IMR-90 (cell line): ENCODE results near the gene RABGGTB. TPM values are rescaled to one million over a fixed set of nuclear protein-coding genes. Genes with fewer than 3 reads are reported as not detected.

Source experiments
- ATAC-seq: fragments of 200-7000 bp; cut with Tn5 transposase; 2 replicates; pipeline ENCODE4 v1.9.1; 2020; ENCODE audit warnings: low read depth, mild to moderate bottlenecking, moderate library complexity
- BruUV-seq: library from RNA; stranded (reverse); fragments of 400-500 nt; replicated peaks from 2 replicates; lab custom pipeline; 2021; lab: Mats Ljungman, UMichigan
- CTCF ChIA-PET: fragments of 300-600 bp; formaldehyde crosslinking; extraction: SDS; loops from one replicate; lab custom pipeline; 2021; ENCODE audit warnings: antibody characterized with exemption; lab: Yijun Ruan, JAX
- POLR2A ChIA-PET: fragments of 300-600 bp; sonication (Branson Sonifier 250); formaldehyde crosslinking; loops from one replicate; lab custom pipeline; 2022; ENCODE audit warnings: antibody characterized with exemption; ENCODE audit not compliant: unreplicated experiment; lab: Charles Lee
- DNase-seq: peaks from one replicate; pipeline ENCODE4 v3.0.0; 2013
- H2AFZ ChIP-seq: replicated peaks from 2 replicates; pipeline ENCODE3; 2013; ENCODE audit warnings: low read length, mild to moderate bottlenecking; ENCODE audit not compliant: poor library complexity
- H2AK5ac ChIP-seq: 2 replicates; pipeline ENCODE4 v1.6.1; 2013; ENCODE audit warnings: low read depth, low read length, inconsistent platforms
- H2AK9ac ChIP-seq: replicated peaks from 2 replicates; pipeline ENCODE3; 2013; ENCODE audit warnings: mild to moderate bottlenecking, low read depth, low read length, moderate library complexity; ENCODE audit not compliant: poor library complexity
- H2BK120ac ChIP-seq: 2 replicates; pipeline ENCODE4 v1.6.1; 2013; ENCODE audit warnings: low read depth, low read length, inconsistent platforms
- H2BK15ac ChIP-seq: 3 replicates; pipeline ENCODE4 v1.6.1; 2013; ENCODE audit warnings: low read depth, low read length, inconsistent platforms
- H2BK20ac ChIP-seq: 2 replicates; pipeline ENCODE4 v1.6.1; 2013; ENCODE audit warnings: low read depth, mild to moderate bottlenecking, inconsistent platforms, low read length, moderate library complexity
- H2BK5ac ChIP-seq: 2 replicates; pipeline ENCODE4 v1.6.1; 2013; ENCODE audit warnings: mild to moderate bottlenecking, low read depth, low read length, inconsistent platforms; ENCODE audit not compliant: poor library complexity, severe bottlenecking
- H3K14ac ChIP-seq: replicated peaks from 2 replicates; pipeline ENCODE4 v1.6.1; 2013; ENCODE audit warnings: low read depth, low read length, inconsistent platforms
- H3K18ac ChIP-seq: 2 replicates; pipeline ENCODE4 v1.6.1; 2013; ENCODE audit warnings: low read depth, low read length, control low read depth
- H3K23ac ChIP-seq: 2 replicates; pipeline ENCODE4 v1.6.1; 2013; ENCODE audit warnings: low read depth, low read length, inconsistent platforms
- H3K27ac ChIP-seq: 2 replicates; pipeline ENCODE4 v1.5.1; 2013; ENCODE audit warnings: mild to moderate bottlenecking, control low read depth, low read length; ENCODE audit not compliant: insufficient read depth
- H3K27me3 ChIP-seq: 2 replicates; pipeline ENCODE4 v1.6.1; 2013; ENCODE audit warnings: low read length; ENCODE audit not compliant: control insufficient read depth, insufficient read depth
- H3K36me3 ChIP-seq: 2 replicates; pipeline ENCODE4 v1.6.1; 2013; ENCODE audit warnings: low read length, mixed read lengths; ENCODE audit not compliant: control insufficient read depth, insufficient read depth
- H3K4ac ChIP-seq: 2 replicates; pipeline ENCODE4 v1.6.1; 2013; ENCODE audit warnings: low read depth, low read length, inconsistent platforms
- H3K4me1 ChIP-seq: 2 replicates; pipeline ENCODE4 v1.6.1; 2013; ENCODE audit warnings: low read length, mixed read lengths; ENCODE audit not compliant: control insufficient read depth, insufficient read depth
- H3K4me2 ChIP-seq: 2 replicates; pipeline ENCODE4 v1.6.1; 2013; ENCODE audit warnings: low read depth, mild to moderate bottlenecking, control low read depth, low read length, moderate library complexity
- H3K4me3 ChIP-seq: 2 replicates; pipeline ENCODE4 v1.5.1; 2013; ENCODE audit warnings: low read depth, mild to moderate bottlenecking, control low read depth, low read length, moderate library complexity; ENCODE audit not compliant: insufficient read depth
- H3K56ac ChIP-seq: 2 replicates; pipeline ENCODE4 v1.6.1; 2013; ENCODE audit warnings: low read length, inconsistent platforms; ENCODE audit not compliant: insufficient read depth; ENCODE audit errors: extremely low read depth
- H3K79me1 ChIP-seq, 2 experiments: 2 replicates each; pipeline ENCODE4 v1.6.1; 2013; ENCODE audit warnings: low read length in 2 of 2, inconsistent platforms in 1 of 2, low read depth in 1 of 2
- H3K9ac ChIP-seq: 2 replicates; pipeline ENCODE4 v1.6.1; 2013; ENCODE audit warnings: low read depth, low read length, control low read depth
- H3K9me1 ChIP-seq: 2 replicates; pipeline ENCODE4 v1.6.1; 2013; ENCODE audit warnings: low read length, inconsistent platforms; ENCODE audit not compliant: insufficient read depth
- H3K9me3 ChIP-seq: 2 replicates; pipeline ENCODE4 v1.6.1; 2013; ENCODE audit warnings: low read length; ENCODE audit not compliant: control insufficient read depth, insufficient read depth
- H4K20me1 ChIP-seq: 2 replicates; pipeline ENCODE4 v1.6.1; 2013; ENCODE audit warnings: low read length, inconsistent platforms; ENCODE audit not compliant: insufficient read depth
- H4K5ac ChIP-seq: 2 replicates; pipeline ENCODE4 v1.6.1; 2013; ENCODE audit warnings: mild to moderate bottlenecking, low read depth, low read length, control low read depth
- H4K8ac ChIP-seq, 2 experiments: 2 replicates each; pipeline ENCODE4 v1.6.1; 2013; ENCODE audit warnings: low read depth in 2 of 2, low read length in 2 of 2, control low read depth in 1 of 2, inconsistent platforms in 1 of 2
- H4K91ac ChIP-seq: 2 replicates; pipeline ENCODE4 v1.6.1; 2013; ENCODE audit warnings: low read depth, low read length, inconsistent platforms; ENCODE audit not compliant: insufficient read depth
- BHLHE40 ChIP-seq: fragments of 150-350 bp; IDR thresholded peaks from 2 replicates; pipeline ENCODE4 v1.6.1; 2016; ENCODE audit warnings: mild to moderate bottlenecking, low read depth, low read length
- CEBPB ChIP-seq: IDR thresholded peaks from 2 replicates; pipeline ENCODE4 v1.6.1; 2012; ENCODE audit warnings: low read depth, low read length, improper control_type of control experiment
- CHD1 ChIP-seq: IDR thresholded peaks from 2 replicates; pipeline ENCODE4 v1.6.1; 2012; ENCODE audit warnings: low read depth, low read length, improper control_type of control experiment
- CTCF ChIP-seq: conservative IDR thresholded peaks from 2 replicates; pipeline ENCODE4 v1.5.1; 2012; ENCODE audit warnings: mild to moderate bottlenecking, low read depth, low read length, improper control_type of control experiment
- ELK1 ChIP-seq: fragments of 150-350 bp; IDR thresholded peaks from 2 replicates; pipeline ENCODE4 v1.6.1; 2016; ENCODE audit warnings: low read depth, mild to moderate bottlenecking, low read length, moderate library complexity, borderline replicate concordance
- FOS ChIP-seq: fragments of 150-350 bp; IDR thresholded peaks from 2 replicates; pipeline ENCODE4 v1.6.1; 2016; ENCODE audit warnings: low read depth, low read length
- MAFK ChIP-seq: IDR thresholded peaks from 2 replicates; pipeline ENCODE4 v1.6.1; 2012; ENCODE audit warnings: low read depth, low read length, improper control_type of control experiment
- MAZ ChIP-seq: IDR thresholded peaks from 2 replicates; pipeline ENCODE4 v1.6.1; 2012; ENCODE audit warnings: low read depth, mild to moderate bottlenecking, low read length, improper control_type of control experiment, moderate library complexity, borderline replicate concordance
- MXI1 ChIP-seq: IDR thresholded peaks from 2 replicates; pipeline ENCODE4 v1.6.1; 2012; ENCODE audit warnings: low read depth, mild to moderate bottlenecking, low read length, moderate library complexity, borderline replicate concordance
- NFE2L2 ChIP-seq: fragments of 150-350 bp; IDR thresholded peaks from 2 replicates; pipeline ENCODE4 v1.6.1; 2016; ENCODE audit warnings: low read depth, mild to moderate bottlenecking, low read length
- POLR2A ChIP-seq: IDR thresholded peaks from 2 replicates; pipeline ENCODE4 v1.6.1; 2012; ENCODE audit warnings: mild to moderate bottlenecking, low read depth, low read length
- RAD21 ChIP-seq: IDR thresholded peaks from 2 replicates; pipeline ENCODE4 v1.6.1; 2012; ENCODE audit warnings: low read length, improper control_type of control experiment
- RCOR1 ChIP-seq: IDR thresholded peaks from 2 replicates; pipeline ENCODE4 v1.6.1; 2012; ENCODE audit warnings: mild to moderate bottlenecking, low read length, improper control_type of control experiment; ENCODE audit not compliant: insufficient replicate concordance
- RFX5 ChIP-seq: IDR thresholded peaks from 2 replicates; pipeline ENCODE4 v1.8.0; 2012; ENCODE audit warnings: low read depth, mild to moderate bottlenecking, low read length, moderate library complexity
- SMC3 ChIP-seq: fragments of 150-350 bp; IDR thresholded peaks from 2 replicates; pipeline ENCODE4 v1.6.1; 2016; ENCODE audit warnings: low read depth, mild to moderate bottlenecking, antibody characterized with exemption, low read length, moderate library complexity
- USF2 ChIP-seq: fragments of 150-350 bp; IDR thresholded peaks from 2 replicates; pipeline ENCODE4 v1.6.1; 2017; ENCODE audit warnings: mild to moderate bottlenecking, antibody characterized with exemption, low read length, low read depth
- WGBS, 2 experiments: methylation state at CpG; one replicate each; pipeline versions ENCODE4 v1.1.5 to v1.1.7; 2013; ENCODE audit warnings: missing lambda C conversion rate in 2 of 2; ENCODE audit not compliant: insufficient read length in 1 of 2; ENCODE audit errors: extremely low coverage in 2 of 2; 5-methylcytosine and 5-hydroxymethylcytosine counted together
- dilution Hi-C: fragments of 300-500 bp; cut with HindIII; formaldehyde crosslinking; loops from one replicate; pipeline ENCODE4 v1.14.3; 2018; ENCODE audit warnings: low sequenced_read_pairs; ENCODE audit not compliant: unreplicated experiment
- in situ Hi-C: fragments of 300-500 bp; cut with MboI; formaldehyde crosslinking; loops from 3 replicates; pipeline ENCODE4 v1.14.3; 2019; ENCODE audit warnings: low sequenced_read_pairs, inconsistent platforms, mixed read lengths
- intact Hi-C: fragments of 100-400 bp; cut with micrococcal nuclease; formaldehyde crosslinking; loops from 2 replicates; pipeline ENCODE4 v1.10.0; 2022
- polyA plus RNA-seq, 3 experiments: library from polyadenylated mRNA; depleted of rRNA; stranded (reverse); fragments of >200 nt; gene quantifications; 2 replicates each; pipeline ENCODE4 v1.2.3, GENCODE V29; 2012; ENCODE audit warnings: low replicate concordance in 1 of 3
- total RNA-seq: library from RNA; depleted of rRNA; stranded (reverse); fragments of >200 nt; gene quantifications from 2 replicates; pipeline ENCODE4 v1.2.3, GENCODE V29; 2012

Gene RABGGTB
- total and polyA plus RNA-seq, 2 of the 4 experiments (the other 2 are of a cell fraction), result 48.2 to 76.0 TPM

GRCh38 chr1:75794382-75794781, 8.3 kb downstream of the RABGGTB start:
- WGBS, 2 experiments, result no CpG with 5 or more reads among the region's 2 CpGs
- ATAC-seq (no peak), DNase-seq (no peak)
- H3K9me1 ChIP-seq, result 0 out of 2 replicates have a peak, but pooled peaks cover 4% of the 10 kb centered on the region
- intact Hi-C loops, result loop anchor here (10.0 kb wide), 1 partner anchor 530 kb away; no protein-coding TSS in a partner anchor
- H3K4me2 ChIP-seq, result no peak overlapping the region
- no peak overlapping the region for H4K8ac ChIP-seq
- POLR2A ChIA-PET, result no interaction called here
- peaks cover 45% of the 10 kb centered on the region for H3K36me3 ChIP-seq
- H2AK5ac ChIP-seq, result no peak overlapping the region
- H3K27me3 ChIP-seq, result no peaks in the 10 kb centered on the region
- H4K20me1 ChIP-seq, result peaks cover 54% of the 10 kb centered on the region
- dilution Hi-C loops, result no loop called here
- H2BK15ac ChIP-seq, result no peak overlapping the region
- peaks cover 2% of the 10 kb centered on the region; the same call in 1 of the 2 replicates for H3K4me1 ChIP-seq
- H3K18ac ChIP-seq, result no peak overlapping the region
- no peak overlapping the region for H2AK9ac ChIP-seq
- in situ Hi-C loops, result loop anchor here (10.0 kb wide), 1 partner anchor 280 kb away; the partner anchor contains the start of gene ST6GALNAC3
- H3K4ac ChIP-seq, result no peak overlapping the region
- H2AFZ ChIP-seq, result no peak overlapping the region
- H2BK5ac ChIP-seq, result no peak overlapping the region
- no peak overlapping the region for H3K56ac ChIP-seq
- no peak overlapping the region for H3K27ac ChIP-seq
- H4K91ac ChIP-seq, result no peak overlapping the region
- H3K9me3 ChIP-seq, result no peaks in the 10 kb centered on the region
- H3K4me3 ChIP-seq, result no peak overlapping the region
- CTCF ChIA-PET, result no interaction called here
- H4K5ac ChIP-seq, result no peak overlapping the region
- H2BK120ac ChIP-seq, result no peak overlapping the region
- no peak overlapping the region for H3K14ac ChIP-seq
- H2BK20ac ChIP-seq, result no peak overlapping the region
- H3K79me1 ChIP-seq, result peaks cover 5 to 22% of the 10 kb centered on the region in 2 experiments; a peak in 1 of 4 replicates
- H3K9ac ChIP-seq, result no peak overlapping the region
- no TSS peak for BruUV-seq
- no peak overlapping the region for H3K23ac ChIP-seq
- TF ChIP-seq CEBPB (no peak), RAD21 (no peak), MAFK (no peak), MAZ (no peak), POLR2A (no peak), BHLHE40 (no peak), SMC3 (no peak), CHD1 (no peak), RCOR1 (no peak), USF2 (no peak), NFE2L2 (no peak), MXI1 (no peak), CTCF (no peak), ELK1 (no peak), FOS (no peak), RFX5 (no peak)
